Testis (tissue), 2 donors: ENCODE measurements around the gene MYMX.

ENCODE experiments used
- POLR2A ChIP-seq: fragments of 450-650 bp; IDR thresholded peaks from one replicate; pipeline ENCODE4 v1.6.1; 2017; ENCODE audit warnings: antibody characterized with exemption, mild to moderate bottlenecking, moderate library complexity
- TF ChIP-seq, protein P1 (sequence below), 3 experiments: fragments of 450-650 bp in 2 of 3; fragments of 200-600 bp in 1 of 3; sonication (generic) in 1 of 3; IDR thresholded peaks; one replicate each; pipeline ENCODE4 v1.5.1; 2016 to 2019; ENCODE audit warnings: antibody characterized with exemption in 3 of 3, mild to moderate bottlenecking in 2 of 3, moderate library complexity in 1 of 3

DNA sequence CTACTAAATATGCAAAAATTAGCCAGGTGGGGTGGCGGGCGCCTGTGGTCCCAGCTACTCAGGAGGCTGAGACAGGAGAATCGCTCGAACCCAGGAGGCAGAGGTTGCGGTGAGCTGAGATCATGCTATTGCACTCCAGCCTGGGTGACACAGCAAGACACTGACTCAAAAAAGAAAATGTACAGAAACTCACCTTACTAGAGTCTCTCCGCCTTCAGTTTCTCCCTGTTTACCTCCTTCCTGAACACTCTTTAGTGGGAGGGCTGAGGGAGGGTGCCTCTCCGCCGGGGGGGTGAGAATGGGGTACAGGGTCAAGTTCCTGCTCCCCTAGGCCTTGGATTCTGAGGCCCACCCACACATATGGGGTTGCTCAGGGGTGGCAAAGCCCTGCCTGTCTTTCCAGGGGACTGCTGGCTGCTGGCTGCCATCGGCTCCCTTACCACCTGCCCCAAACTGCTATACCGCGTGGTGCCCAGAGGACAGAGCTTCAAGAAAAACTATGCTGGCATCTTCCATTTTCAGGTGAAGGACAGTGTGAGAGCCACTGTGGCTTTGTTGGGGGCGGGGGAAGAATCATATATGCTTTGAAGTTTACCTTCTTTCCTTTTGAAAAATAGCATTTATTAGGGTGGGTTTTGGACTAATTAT, 44.7 kb upstream of the MYMX start:
- TF ChIP-seq, protein P1, sequence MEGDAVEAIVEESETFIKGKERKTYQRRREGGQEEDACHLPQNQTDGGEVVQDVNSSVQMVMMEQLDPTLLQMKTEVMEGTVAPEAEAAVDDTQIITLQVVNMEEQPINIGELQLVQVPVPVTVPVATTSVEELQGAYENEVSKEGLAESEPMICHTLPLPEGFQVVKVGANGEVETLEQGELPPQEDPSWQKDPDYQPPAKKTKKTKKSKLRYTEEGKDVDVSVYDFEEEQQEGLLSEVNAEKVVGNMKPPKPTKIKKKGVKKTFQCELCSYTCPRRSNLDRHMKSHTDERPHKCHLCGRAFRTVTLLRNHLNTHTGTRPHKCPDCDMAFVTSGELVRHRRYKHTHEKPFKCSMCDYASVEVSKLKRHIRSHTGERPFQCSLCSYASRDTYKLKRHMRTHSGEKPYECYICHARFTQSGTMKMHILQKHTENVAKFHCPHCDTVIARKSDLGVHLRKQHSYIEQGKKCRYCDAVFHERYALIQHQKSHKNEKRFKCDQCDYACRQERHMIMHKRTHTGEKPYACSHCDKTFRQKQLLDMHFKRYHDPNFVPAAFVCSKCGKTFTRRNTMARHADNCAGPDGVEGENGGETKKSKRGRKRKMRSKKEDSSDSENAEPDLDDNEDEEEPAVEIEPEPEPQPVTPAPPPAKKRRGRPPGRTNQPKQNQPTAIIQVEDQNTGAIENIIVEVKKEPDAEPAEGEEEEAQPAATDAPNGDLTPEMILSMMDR (IDR thresholded peaks at IDR 0.05): no peak
- no peak for TF ChIP-seq POLR2A
